Mononuclear cell (primary cell): ENCODE results near the gene UBXN2A. TPM values are rescaled to one million over a fixed set of nuclear protein-coding genes. Genes with fewer than 3 reads are reported as not detected.
"Not testable (repeated sequence)": the region's sequence is repeated elsewhere in the genome, so short reads cannot be mapped to it uniquely, and the experiment has no call there.

Source experiments
- H3K27me3 ChIP-seq: 2 replicates; pipeline ENCODE4 v1.6.0; 2011; ENCODE audit warnings: low read length, control low read depth; ENCODE audit not compliant: insufficient read depth
- H3K4me1 ChIP-seq: 2 replicates; pipeline ENCODE4 v1.5.1; 2011; ENCODE audit warnings: mild to moderate bottlenecking, low read length, control low read depth; ENCODE audit not compliant: insufficient read depth
- H3K4me3 ChIP-seq: 2 replicates; pipeline ENCODE4 v1.5.1; 2011; ENCODE audit warnings: mild to moderate bottlenecking, low read length, moderate library complexity
- H3K9me3 ChIP-seq: 2 replicates; pipeline ENCODE4 v1.5.1; 2011; ENCODE audit warnings: low read depth, mild to moderate bottlenecking, control low read depth, low read length
- total RNA-seq: library from RNA; depleted of rRNA; stranded (reverse); fragments of >200 nt; gene quantifications from one replicate; pipeline ENCODE4 v1.2.3, GENCODE V29; 2012

The UBXN2A gene
- total RNA-seq, 1 donor, result 16.7 TPM

DNA sequence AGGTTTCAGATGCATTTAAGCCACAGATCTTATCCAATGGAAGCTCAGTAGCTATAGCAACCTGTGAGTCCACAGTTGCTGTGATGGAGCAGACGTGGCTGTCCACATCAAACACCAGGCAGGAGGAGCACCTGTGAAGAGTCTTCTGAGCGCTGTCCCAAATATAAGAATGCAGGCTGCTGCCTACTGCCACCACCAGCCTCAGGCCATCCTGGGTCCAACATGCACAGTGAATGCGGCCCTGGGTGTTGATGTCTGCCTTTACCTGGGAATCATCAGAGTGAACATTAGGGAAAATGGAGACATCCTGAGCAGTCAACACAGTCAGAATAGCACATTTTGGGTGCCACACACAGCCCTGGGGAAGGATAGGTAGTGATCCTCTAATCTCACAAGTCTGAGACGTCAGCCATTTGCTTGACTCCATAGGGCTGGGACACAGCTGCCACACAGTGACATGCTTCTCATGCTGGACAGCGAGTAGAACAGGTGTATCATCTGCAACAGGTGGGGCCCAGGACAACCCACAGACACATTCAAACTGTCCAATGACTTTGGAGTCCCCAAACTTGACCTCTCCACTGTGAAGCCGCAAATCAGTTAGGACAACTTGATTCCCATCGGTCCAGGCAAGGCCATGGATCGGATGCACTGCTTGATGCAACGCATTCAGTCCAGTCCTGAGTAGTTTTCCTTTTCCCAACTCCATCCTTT, 98.7 kb downstream of the UBXN2A start:
- H3K4me1 ChIP-seq, result no peaks in the 10 kb centered on the region
- no peaks in the 10 kb centered on the region for H3K9me3 ChIP-seq
- no peak overlapping the region for H3K4me3 ChIP-seq
- no peaks in the 10 kb centered on the region for H3K27me3 ChIP-seq

DNA sequence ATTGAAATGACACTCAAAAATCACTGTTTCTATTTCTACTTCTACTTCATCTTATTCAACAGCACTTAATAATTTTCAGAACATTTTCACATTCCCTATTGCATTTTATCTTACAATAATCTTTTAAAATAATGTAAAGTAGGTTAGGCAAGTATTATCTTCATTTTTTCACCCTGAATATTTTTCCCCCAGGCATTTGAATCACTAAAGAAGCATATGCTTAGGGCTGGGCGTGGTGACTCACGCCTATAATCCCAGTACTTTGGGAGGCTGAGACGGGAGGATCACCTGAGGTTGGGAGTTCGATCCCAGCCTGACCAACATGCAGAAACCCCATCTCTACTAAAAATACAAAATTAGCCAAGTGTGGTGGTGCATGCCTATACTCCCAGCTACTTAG, 100.2 kb downstream of the UBXN2A start:
- Histone ChIP-seq H3K4me3 (no peak overlapping the region), H3K9me3 (no peaks in the 10 kb centered on the region), H3K27me3 (no peaks in the 10 kb centered on the region), H3K4me1 (no peaks in the 10 kb centered on the region)

GRCh38 chr2:24043133-24043532, 102.9 kb downstream of the UBXN2A start:
- not testable (repeated sequence) for H3K27me3 ChIP-seq, H3K9me3 ChIP-seq, H3K4me3 ChIP-seq
- H3K4me1 ChIP-seq, result peaks cover 15% of the 10 kb centered on the region

GRCh38 chr2:24045511-24046508, 105.5 kb downstream of the UBXN2A start:
- Histone ChIP-seq H3K4me1 (peaks cover 30% of the 10 kb centered on the region), H3K9me3 (no peaks in the 10 kb centered on the region), H3K4me3 (no peak overlapping the region), H3K27me3 (peaks cover 17% of the 10 kb centered on the region)

DNA sequence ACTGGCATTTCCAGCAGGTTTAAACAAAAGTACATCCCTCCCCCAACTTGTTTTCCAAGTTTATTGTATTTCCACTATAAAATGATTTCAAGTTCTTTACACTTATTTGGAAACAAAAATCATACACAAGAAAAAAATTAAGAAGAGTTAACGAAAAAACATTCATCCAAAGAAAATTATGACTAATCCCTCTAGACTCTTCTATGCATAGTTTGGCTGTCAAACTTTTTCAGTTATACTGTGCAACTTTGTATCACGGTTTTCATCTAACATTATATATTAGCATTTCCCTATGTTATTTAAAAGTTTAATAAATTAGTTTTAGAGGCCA, 106.3 kb downstream of the UBXN2A start:
- no peaks in the 10 kb centered on the region for H3K9me3 ChIP-seq
- H3K4me1 ChIP-seq, result peaks cover 30% of the 10 kb centered on the region
- peak overlapping the region; percentile 75 for H3K4me3 ChIP-seq
- H3K27me3 ChIP-seq, result peaks cover 17% of the 10 kb centered on the region

- peak within 1 kb of the TSS; percentile 75 for H3K4me3 ChIP-seq
- H3K9me3 ChIP-seq, result no peaks in the 10 kb centered on the region
- peaks cover 30% of the 10 kb centered on the region for H3K4me1 ChIP-seq
These were observed 106.9 kb downstream of the UBXN2A start, which contains the start of gene WDCP for GRCh38 chr2:24046930-24047702. TSS of gene WDCP (minus strand) at chr2:24047391. CDS start at chr2:24039494, 7,897 bp downstream.

DNA sequence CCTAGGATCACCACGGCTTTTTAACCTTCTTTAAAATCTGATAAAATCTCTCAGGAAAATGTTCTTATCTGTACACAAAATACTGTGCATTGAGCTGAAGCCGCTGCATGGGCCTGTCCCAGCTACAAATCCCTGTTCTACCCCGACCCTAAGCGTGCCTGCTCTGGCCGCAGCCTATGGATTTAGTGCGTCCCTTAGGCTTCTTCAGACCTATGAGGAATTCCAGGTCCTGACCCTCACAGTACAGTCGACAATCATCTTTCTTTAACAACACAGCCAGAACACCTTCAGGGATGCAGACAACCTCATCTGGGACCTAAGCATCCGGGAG, 107.4 kb downstream of the UBXN2A start:
- H3K27me3 ChIP-seq, result peaks cover 17% of the 10 kb centered on the region
- H3K4me3 ChIP-seq, result no peak overlapping the region
- H3K4me1 ChIP-seq, result peaks cover 30% of the 10 kb centered on the region
- H3K9me3 ChIP-seq, result no peaks in the 10 kb centered on the region

More at GRCh38 chr2:24046930-24047702, 106.9 kb downstream of the UBXN2A start, which contains the start of gene WDCP:
- H3K27me3 ChIP-seq, result peaks cover 17% of the 10 kb centered on the region

DNA sequence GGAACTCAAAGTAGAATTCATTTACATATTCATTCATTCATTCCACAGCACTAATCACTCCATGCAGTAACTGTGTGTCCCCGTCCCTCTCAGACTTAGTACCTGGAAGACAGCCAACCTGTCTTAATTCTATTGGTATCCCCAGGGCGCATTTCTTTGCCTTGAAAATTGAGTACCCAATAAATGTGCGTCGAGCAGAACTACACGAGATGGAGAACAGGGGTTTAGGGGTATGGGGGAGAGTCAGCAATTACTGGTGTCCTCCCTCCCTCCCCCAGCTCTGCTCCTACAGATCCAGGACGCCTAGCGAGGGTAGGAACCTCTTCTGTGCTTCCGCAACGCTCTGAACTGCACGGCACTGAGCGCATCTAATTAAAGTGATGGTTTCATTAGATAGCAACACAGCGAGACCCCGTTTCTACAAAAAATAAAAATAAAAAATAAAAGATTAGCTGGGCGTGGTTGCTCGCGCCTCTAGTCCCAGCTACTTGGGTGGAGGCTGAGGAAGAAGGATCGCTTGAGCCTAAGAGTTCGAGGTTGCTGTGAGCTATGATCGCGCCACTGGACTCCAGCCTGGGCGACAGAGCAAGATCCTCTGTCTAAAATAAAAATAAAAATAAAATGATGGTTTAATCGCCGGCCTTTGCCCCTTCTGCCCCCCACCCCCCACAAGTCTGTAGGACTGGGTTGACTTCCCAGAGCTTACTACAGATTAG, 108.7 kb downstream of the UBXN2A start:
- H3K9me3 ChIP-seq, result no peaks in the 10 kb centered on the region
- H3K4me3 ChIP-seq, result peak overlapping the region; percentile 42
- H3K4me1 ChIP-seq, result peaks cover 30% of the 10 kb centered on the region
- peaks cover 17% of the 10 kb centered on the region for H3K27me3 ChIP-seq

DNA sequence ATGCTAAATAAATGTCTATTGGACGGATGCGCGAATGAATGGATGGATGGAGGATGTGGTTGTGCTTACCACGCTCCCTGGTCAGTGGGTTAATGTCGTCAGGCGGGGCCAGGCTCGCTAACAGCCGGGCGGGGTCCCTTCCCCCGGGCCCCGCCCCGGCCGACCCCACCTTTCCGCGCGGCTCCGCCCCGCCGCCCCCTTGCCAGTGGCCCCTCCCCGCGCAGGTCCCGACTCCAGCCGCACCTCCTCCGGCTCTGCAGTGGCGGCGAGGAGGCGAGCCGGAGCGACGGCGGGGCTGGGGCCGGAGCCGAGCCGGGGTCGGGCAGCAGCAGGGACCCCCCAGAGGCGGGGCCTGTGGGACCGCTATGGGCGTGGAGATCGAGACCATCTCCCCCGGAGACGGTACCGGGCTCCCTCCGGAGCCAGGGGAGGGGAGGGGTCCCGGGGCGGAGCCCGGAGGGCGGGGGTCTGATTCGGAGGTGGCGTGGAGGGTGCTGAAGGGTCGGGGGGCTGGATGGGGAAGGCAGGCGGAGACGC, 109.3 kb downstream of the UBXN2A start, which contains the start of gene FKBP1B:
FKBP1B (plus strand) TSS at position 257 of the 537 bp plus-strand sequence; CDS start at position 366, 109 bp downstream.
- peaks cover 30% of the 10 kb centered on the region for H3K4me1 ChIP-seq
- no peaks in the 10 kb centered on the region for H3K9me3 ChIP-seq
- peak within 1 kb of the TSS; percentile 42 for H3K4me3 ChIP-seq
- peaks cover 17% of the 10 kb centered on the region for H3K27me3 ChIP-seq

DNA sequence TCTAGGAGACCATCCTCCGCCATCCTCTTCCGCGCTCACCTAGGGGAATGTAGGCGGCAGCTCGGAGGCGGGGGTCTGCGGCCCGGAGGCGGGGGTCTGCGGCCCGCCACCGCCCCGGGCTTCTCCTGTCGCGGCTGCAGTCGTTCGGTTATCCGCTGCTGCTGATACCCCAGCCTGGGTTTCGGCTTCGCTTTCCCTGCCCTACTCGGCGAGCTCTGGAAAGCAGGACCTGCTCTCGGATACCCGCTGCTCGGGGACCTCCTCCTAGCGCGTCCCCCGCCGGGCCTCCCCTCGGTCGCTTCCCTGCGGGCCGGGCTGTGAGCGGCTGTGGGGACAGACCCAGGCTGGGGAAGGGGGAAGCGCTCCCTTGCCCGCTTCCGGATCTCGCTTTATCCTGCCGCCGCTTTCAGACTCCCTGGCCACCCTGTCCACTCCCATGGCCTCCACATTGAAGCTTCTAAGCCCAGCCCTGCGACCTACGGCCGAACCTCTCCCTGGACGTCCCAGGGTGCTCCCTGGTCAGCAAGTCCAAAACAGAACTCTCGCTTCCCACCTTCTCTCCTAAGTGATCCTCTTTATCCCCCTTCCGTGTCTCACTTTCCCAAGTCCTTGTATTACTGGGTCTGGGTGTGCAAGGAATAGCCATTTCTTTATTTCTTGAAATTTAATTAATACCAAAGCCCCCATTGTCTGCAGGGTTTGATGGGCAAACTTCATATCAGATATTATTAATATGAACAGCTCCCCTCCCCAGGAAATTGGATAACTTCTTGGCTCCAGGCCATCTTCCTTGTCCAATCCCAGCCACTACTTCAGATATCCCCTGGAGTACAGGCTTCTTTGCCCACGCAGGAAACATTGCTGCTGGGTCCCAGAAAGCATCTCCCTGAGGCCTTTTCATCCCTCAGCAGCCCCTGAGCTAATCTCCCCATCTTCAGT, 110.0 kb downstream of the UBXN2A start:
- Histone ChIP-seq H3K4me1 (peaks cover 30% of the 10 kb centered on the region), H3K27me3 (peaks cover 17% of the 10 kb centered on the region), H3K4me3 (peak overlapping the region; percentile 42), H3K9me3 (no peaks in the 10 kb centered on the region)

DNA sequence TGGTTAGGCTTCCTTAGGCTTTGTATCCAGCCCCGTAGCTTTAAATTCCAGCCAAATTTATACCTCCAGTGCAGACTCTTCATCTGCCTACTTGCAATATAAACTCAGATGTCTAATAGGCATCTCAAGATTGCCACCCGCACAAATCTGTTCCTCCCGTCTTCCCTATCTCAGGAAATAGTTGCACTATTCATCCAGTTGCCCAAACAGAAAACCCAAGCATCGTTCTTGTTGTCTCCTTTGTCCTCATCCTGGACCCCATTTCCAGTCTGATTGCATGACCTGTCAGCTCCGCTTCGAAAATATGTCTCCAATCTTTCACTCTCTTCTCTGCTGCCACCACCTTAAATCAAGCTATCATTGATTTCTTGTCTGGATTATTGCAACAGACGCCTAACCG, 111.6 kb downstream of the UBXN2A start:
- no peak overlapping the region for H3K4me3 ChIP-seq
- H3K4me1 ChIP-seq, result peaks cover 24% of the 10 kb centered on the region
- H3K27me3 ChIP-seq, result peaks cover 17% of the 10 kb centered on the region
- H3K9me3 ChIP-seq, result no peaks in the 10 kb centered on the region

DNA sequence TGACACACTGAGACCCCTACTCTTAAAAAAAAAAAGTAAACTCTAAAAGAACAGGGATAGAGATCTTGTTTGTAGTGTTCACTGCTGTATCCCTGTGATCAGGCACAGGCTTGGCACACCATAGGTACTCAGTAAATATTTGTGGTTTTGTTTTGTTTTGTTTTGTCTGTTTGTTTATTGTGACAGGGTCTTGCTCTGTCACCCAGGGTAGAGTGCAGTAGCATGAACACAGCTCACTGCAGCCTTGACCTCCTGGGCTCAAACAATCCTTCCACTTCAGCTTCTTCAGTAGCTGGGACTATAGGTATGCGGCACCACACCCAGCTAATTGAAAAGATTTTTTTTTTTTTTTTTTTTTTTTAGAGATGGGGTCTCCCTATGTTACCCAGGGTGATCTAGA, 112.7 kb downstream of the UBXN2A start:
- peaks cover 17% of the 10 kb centered on the region for H3K27me3 ChIP-seq
- H3K4me1 ChIP-seq, result peaks cover 16% of the 10 kb centered on the region
- H3K4me3 ChIP-seq, result no peak overlapping the region
- H3K9me3 ChIP-seq, result no peaks in the 10 kb centered on the region
